ENCODE results near the gene ARHGEF16. TPM values are rescaled to one million over a fixed set of nuclear protein-coding genes. Genes with fewer than 3 reads are reported as not detected.

ARHGEF16 gene
- total and polyA plus RNA-seq, 2 donors from 2014 or later: 15.5 to 39.3 TPM

DNA sequence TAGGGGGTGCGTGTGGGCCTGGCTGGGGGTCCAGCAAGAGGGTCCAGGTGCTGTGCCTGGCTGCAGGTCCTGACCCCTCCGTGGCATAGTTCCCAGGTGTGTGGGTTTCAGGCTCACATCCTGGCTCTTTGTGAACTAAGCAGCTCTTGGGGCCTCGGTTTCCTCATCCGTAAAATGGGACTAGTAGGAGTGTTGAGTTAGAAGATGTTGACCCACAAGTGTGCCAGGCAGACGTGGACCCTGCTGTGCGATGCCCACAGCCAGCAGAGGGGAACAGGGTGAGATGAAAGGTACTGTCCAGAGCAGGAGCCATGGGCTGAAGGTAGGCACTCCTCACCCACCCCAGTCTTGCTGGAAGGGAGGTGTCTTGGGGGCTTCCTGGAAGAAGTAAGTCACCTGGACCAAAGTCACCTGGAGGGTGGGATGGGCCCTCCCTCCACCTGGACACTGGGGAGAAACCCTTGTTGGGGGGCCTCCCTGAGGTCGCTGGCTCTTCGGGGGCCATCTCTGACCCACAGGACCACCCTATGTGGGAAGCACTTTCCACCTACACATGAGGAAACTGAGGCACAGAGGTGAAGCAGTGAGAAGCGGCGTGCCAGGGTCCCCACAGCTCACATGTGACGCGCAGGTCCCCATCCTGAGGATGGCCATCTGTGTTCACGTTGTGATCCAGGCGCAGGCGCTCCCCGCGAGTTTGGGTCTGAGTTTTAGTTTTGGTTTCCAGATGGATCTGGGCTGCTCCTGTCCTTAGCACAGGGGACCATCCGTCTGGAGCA, 1.4 kb downstream of the ARHGEF16 start:
- H3K27me3 ChIP-seq (ENCODE audit: control insufficient read depth, insufficient read depth, low read length): no peaks in the 10 kb centered on the region
- peak in 2 of 5 donors; percentile 60 to 71 for DNase-seq
- no peaks in the 10 kb centered on the region for H3K36me3 ChIP-seq (ENCODE audit: control insufficient read depth in 2 of 3, insufficient read depth in 3 of 3, low read length in 3 of 3)
- intact Hi-C loops (cut with DNase I): no loop called here
- peak overlapping the region in 1 of 3 donors; percentile 69 for H3K9ac ChIP-seq (ENCODE audit: low read length in 3 of 3)
- H3K27ac ChIP-seq (ENCODE audit: low read depth in 2 of 2, low read length in 2 of 2): peak overlapping the region in 1 of 2 donors; percentile 9
- FAIRE-seq: no peak
- no peaks in the 10 kb centered on the region for H3K9me3 ChIP-seq (ENCODE audit: control insufficient read depth in 2 of 3, insufficient read depth in 1 of 3, low read length in 3 of 3)
- peak overlapping the region in 1 of 3 donors; percentile 55 for H3K4me3 ChIP-seq (ENCODE audit: low read length in 3 of 3)
- peaks cover 0 to 56% (median 38%) of the 10 kb centered on the region in 3 donors for H3K4me1 ChIP-seq (ENCODE audit: control insufficient read depth in 2 of 3, insufficient read depth in 2 of 3, low read depth in 1 of 3, low read length in 3 of 3)
- TF ChIP-seq, protein P1, sequence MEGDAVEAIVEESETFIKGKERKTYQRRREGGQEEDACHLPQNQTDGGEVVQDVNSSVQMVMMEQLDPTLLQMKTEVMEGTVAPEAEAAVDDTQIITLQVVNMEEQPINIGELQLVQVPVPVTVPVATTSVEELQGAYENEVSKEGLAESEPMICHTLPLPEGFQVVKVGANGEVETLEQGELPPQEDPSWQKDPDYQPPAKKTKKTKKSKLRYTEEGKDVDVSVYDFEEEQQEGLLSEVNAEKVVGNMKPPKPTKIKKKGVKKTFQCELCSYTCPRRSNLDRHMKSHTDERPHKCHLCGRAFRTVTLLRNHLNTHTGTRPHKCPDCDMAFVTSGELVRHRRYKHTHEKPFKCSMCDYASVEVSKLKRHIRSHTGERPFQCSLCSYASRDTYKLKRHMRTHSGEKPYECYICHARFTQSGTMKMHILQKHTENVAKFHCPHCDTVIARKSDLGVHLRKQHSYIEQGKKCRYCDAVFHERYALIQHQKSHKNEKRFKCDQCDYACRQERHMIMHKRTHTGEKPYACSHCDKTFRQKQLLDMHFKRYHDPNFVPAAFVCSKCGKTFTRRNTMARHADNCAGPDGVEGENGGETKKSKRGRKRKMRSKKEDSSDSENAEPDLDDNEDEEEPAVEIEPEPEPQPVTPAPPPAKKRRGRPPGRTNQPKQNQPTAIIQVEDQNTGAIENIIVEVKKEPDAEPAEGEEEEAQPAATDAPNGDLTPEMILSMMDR (IDR thresholded peaks at IDR 0.05; ENCODE audit: borderline replicate concordance, extremely low read depth, insufficient read depth): no peak

DNA sequence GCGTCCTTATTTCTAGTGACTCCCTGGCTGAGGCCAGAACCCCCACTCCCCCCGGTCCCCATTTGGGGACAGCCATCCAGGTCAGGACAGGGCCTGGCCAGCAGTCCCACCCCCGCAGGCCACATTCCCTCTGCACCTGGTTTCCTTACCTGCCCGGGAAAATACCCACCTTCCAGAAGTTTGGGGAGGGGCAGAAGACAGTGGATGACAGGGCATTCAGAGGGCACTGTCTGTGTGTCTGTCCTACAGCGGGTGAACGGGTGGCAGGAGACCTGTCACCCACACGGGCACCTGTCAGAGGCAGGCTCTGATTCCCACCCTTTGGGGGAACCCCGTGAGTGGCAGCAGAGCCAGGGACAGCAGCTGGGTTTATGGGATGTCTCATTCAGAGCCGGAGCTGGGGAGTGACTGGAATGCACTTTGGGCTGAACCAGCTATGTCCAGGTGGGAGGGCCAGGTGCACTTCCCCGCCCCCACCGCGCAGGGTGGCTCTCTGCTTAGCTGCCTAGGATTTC, 2.0 kb downstream of the ARHGEF16 start:
- no peak overlapping the region for H3K27ac ChIP-seq (ENCODE audit: low read depth in 2 of 2, low read length in 2 of 2)
- H3K9me3 ChIP-seq (ENCODE audit: control insufficient read depth in 2 of 3, insufficient read depth in 1 of 3, low read length in 3 of 3): no peaks in the 10 kb centered on the region
- no peaks in the 10 kb centered on the region for H3K36me3 ChIP-seq (ENCODE audit: control insufficient read depth in 2 of 3, insufficient read depth in 3 of 3, low read length in 3 of 3)
- TF ChIP-seq, protein P1 (IDR thresholded peaks at IDR 0.05; ENCODE audit: borderline replicate concordance, extremely low read depth, insufficient read depth): no peak
- intact Hi-C loops (cut with DNase I): no loop called here
- H3K4me3 ChIP-seq (ENCODE audit: low read length in 3 of 3): no peak overlapping the region
- FAIRE-seq (no peak), DNase-seq (no peak)
- H3K9ac ChIP-seq (ENCODE audit: low read length in 3 of 3): peak overlapping the region in 1 of 3 donors; percentile 55
- H3K4me1 ChIP-seq (ENCODE audit: control insufficient read depth in 2 of 3, insufficient read depth in 2 of 3, low read depth in 1 of 3, low read length in 3 of 3): peaks cover 0 to 56% (median 38%) of the 10 kb centered on the region in 3 donors
- no peaks in the 10 kb centered on the region for H3K27me3 ChIP-seq (ENCODE audit: control insufficient read depth, insufficient read depth, low read length)

DNA sequence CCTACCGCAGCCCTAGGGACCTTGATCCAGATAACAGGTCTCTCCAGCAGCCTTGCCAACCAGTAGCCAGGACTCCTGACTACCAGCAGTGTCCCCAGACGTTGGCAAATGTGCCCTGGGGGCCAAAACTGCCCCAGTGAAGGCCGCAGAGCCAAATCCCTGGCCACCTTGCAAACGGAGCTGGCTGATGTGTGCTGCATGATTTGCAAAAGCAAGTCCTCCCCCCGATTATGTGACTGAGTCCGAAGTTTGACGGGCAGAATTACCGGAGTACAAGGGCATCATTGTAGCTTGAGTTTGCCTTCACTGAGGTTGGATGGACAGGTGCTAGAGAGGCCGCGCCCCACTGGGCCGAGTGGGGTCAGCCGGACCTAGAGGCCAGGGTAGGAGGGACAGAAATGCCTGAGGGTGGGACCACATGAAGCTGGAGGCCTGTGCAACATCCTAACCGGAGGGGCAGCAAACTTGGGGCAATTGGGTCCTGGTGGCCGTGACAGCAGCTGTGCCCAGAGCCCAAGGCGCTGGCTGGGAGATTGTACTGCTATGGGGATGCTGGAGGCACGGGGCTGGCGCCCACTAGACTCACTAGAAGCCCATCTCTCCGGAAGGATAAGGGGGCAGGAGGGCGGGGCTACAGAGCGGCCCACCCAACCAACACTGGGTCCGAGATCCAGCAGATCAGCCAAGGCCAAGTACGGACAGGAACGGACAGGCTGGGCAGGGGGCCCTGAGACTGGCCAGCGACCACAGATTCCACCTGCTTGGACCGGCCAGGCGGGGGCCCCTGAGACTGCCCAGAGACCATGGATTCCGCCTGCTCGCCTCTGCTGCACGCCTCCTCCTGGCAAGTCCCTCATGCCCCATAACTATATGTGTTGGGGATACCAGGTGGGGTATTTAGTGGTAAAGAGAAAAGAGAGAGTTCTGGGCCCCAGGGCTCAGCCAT, 2.8 kb downstream of the ARHGEF16 start:
- DNase-seq: peak in 2 of 5 donors; percentile 54 to 75
- FAIRE-seq: no peak
- peak overlapping the region in 1 of 3 donors; percentile 55 for H3K9ac ChIP-seq (ENCODE audit: low read length in 3 of 3)

More for the DNA sequence above, 2.8 kb downstream of the ARHGEF16 start:
- H3K4me3 ChIP-seq (ENCODE audit: low read length in 3 of 3): no peak overlapping the region
- H3K27me3 ChIP-seq (ENCODE audit: control insufficient read depth, insufficient read depth, low read length): no peaks in the 10 kb centered on the region
- intact Hi-C loops (cut with DNase I): no loop called here
- H3K4me1 ChIP-seq (ENCODE audit: control insufficient read depth in 2 of 3, insufficient read depth in 2 of 3, low read depth in 1 of 3, low read length in 3 of 3): peaks cover 0 to 56% (median 38%) of the 10 kb centered on the region in 3 donors
- H3K9me3 ChIP-seq (ENCODE audit: control insufficient read depth in 2 of 3, insufficient read depth in 1 of 3, low read length in 3 of 3): no peaks in the 10 kb centered on the region
- H3K36me3 ChIP-seq (ENCODE audit: control insufficient read depth in 2 of 3, insufficient read depth in 3 of 3, low read length in 3 of 3): no peaks in the 10 kb centered on the region
- H3K27ac ChIP-seq (ENCODE audit: low read depth in 2 of 2, low read length in 2 of 2): peak overlapping the region in 1 of 2 donors; percentile 32
- TF ChIP-seq, protein P1 (IDR thresholded peaks at IDR 0.05; ENCODE audit: borderline replicate concordance, extremely low read depth, insufficient read depth): no peak
